GM19395 (cell line): Measurements from ENCODE around the gene FOXL2.

ENCODE experiments used
- ATAC-seq: cut with Tn5 transposase; IDR thresholded peaks from one replicate; pipeline ENCODE4 v1.9.1; 2021; ENCODE audit warnings: mild to moderate bottlenecking, moderate library complexity; ENCODE audit not compliant: unreplicated experiment

Gene FOXL2

GRCh38 chr3:138898708-138899107, 48.2 kb downstream of the FOXL2 start:
- no peak for ATAC-seq

DNA sequence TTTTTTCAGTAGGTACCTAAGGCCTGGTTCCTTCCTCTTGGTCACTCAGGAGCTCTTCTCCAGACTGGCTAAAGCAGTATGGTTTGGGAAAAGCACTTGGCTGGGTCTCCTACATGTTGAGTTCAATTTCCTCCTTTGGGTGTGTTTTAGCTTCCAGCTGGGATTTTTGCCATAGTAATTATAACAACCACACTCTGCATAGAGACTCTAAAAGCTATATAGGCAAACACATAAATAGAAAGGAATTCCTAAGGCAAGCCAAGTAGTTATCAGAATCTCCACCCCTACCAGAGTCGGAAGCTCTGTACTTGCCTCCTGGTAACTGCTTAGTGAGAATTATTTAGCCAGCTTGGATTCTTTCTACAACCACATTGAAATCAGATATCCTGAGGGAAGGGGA, 48.6 kb downstream of the FOXL2 start:
- ATAC-seq = no peak
